GM20431 (cell line): ENCODE measurements around the gene LPCAT1.

Source experiments
- in situ Hi-C: fragments of 300-500 bp; cut with MseI, MboI; formaldehyde crosslinking; loops from one replicate; pipeline ENCODE4 v1.15.0; 2020; ENCODE audit warnings: low sequenced_read_pairs; ENCODE audit not compliant: unreplicated experiment

Gene LPCAT1

GRCh38 chr5:1418238-1418920 is 105.4 kb downstream of the LPCAT1 start:
- in situ Hi-C loops = no loop called here

DNA sequence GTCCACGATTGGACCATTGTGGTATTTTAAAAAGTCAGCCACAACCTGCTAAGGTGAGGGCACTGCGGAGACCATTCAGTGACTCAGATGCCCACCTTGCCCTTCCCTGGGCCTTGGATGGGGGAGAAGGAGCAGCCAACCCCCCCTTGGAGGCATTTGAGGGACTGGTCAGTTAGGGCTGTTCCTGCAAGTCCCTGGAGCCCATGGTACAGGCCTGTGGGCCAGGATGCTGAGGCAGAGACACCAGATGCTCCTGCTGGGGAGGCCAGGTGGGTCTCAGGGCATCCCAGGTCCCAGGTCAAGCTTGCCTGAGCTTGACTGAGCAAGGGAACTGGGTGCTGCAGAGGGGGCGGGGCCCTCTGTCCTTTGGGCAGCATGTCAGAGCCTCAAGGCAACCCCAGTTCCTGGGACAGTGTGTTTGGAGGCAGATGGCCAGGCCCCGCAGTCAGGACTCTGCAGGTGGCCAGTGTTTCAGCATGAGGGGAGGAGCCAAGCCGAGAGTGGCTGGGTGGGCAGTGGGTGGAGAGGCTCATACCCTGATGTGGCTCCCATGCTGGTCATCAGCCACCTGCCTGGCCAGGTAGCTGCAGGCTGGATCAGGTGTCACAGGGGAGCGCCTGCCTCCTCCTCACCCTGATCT is 106.1 kb downstream of the LPCAT1 start:
- in situ Hi-C loops = no loop called here

GRCh38 chr5:1416856-1417469 is 106.8 kb downstream of the LPCAT1 start:
- in situ Hi-C loops = no loop called here

DNA sequence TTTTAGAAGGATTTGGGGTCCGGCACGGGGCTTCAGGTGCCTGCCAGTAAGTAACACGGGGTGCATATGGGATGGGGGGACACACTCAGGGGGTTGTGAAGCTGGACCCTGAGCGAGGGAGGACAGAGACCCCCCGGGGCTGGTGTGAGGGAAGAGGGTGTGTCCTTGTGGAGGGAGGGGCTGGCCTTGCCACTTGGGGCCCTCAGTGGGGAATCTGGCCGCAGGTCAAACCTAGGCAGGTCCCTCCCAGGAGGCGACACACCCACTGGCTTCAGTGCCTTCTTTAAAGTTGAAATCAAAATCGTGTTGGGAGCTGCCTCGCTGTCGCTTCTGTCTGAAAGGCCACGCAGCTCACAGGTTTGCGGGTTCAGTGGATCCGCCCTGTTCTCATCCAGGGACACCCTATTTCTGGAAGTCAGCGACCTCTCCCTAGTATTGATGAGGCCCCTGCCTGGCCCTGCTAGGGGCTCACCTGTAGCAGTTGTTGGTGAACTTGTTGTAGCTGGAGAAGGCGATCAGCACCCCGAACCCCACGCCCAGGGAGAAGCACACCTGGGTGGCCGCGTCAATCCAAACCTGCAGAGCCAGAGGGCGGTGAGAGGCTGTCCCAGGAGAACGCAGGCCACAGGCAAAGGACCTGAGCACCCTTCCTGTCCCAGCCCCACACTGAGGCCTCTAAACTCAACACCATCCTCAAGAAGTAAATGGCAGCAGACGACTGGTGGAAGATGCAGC is 108.0 kb downstream of the LPCAT1 start:
- in situ Hi-C loops = no loop called here

- in situ Hi-C loops = no loop called here
Observed at GRCh38 chr5:1415059-1415425, 108.7 kb downstream of the LPCAT1 start.

DNA sequence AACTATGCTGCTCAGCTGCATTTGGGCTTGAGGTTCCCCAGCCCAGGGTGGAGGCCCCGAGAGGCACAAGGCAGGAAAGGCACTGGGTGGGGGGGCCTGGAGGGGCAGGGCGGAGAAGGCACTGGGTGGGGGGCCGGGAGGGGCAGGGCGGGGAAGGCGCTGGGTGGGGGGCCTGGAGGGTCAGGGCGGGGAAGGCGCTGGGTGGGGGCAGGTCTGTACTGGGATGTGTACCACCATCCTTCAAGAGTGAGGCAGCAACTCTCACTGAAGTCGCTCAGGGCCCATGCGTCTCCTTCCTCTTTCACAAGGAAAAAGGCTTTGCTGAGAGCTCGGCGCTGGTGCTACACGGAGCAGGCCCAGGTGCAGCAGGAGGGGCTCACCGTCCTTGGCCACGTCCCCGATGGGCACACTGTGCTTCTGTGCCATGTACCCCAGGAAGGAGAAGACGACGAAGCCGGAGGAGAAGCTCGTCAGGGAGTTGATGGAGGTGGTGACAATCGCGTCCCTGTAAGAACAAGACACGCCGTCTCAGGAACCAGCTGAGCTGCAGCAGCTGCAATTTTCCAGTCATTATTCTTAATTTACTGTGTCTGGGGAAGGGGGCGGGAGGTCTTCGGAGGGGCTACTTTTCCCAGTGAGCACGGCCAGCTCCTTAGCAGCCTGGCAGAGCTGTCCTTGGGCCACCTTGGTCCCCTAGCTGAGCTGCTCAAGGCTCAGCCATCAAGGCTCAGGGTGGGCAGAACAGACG is 109.3 kb downstream of the LPCAT1 start:
- in situ Hi-C loops = no loop called here

- in situ Hi-C loops = no loop called here
Observed at GRCh38 chr5:1413611-1414241, 110.0 kb downstream of the LPCAT1 start.

- in situ Hi-C loops = no loop called here
Observed at GRCh38 chr5:1413211-1413610, 110.5 kb downstream of the LPCAT1 start.

DNA sequence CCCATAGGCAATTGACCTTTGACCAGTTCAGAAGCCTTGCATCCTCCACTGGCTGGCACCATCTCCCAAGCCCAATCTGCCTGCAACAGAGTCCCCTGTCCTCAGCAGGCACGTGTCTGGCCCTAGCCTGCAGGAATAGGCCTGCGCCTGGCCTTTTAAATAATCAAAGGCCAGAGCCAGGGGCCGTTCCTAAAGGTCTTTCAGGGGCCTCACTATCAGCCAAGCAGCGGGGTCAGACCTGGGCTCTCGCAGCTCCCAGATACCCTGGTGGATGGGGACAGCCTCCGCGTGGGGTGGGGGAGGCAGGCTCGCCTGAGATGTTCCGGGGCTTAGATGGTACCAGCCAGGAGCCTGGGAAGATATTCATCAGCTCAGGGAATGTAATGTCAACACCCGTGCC is 111.1 kb downstream of the LPCAT1 start:
- in situ Hi-C loops = no loop called here

GRCh38 chr5:1412163-1412562 is 111.6 kb downstream of the LPCAT1 start:
- in situ Hi-C loops = no loop called here
